ENCODE results near the gene PAQR3. TPM values are rescaled to one million over a fixed set of nuclear protein-coding genes. Genes with fewer than 3 reads are reported as not detected.

Gene PAQR3
- total and polyA plus RNA-seq, 9 of the 15 experiments (the other 6 are each of a cell fraction or from before 2014, with no cell fraction given) = 10.7 to 77.1 (median 31.6) TPM

DNA sequence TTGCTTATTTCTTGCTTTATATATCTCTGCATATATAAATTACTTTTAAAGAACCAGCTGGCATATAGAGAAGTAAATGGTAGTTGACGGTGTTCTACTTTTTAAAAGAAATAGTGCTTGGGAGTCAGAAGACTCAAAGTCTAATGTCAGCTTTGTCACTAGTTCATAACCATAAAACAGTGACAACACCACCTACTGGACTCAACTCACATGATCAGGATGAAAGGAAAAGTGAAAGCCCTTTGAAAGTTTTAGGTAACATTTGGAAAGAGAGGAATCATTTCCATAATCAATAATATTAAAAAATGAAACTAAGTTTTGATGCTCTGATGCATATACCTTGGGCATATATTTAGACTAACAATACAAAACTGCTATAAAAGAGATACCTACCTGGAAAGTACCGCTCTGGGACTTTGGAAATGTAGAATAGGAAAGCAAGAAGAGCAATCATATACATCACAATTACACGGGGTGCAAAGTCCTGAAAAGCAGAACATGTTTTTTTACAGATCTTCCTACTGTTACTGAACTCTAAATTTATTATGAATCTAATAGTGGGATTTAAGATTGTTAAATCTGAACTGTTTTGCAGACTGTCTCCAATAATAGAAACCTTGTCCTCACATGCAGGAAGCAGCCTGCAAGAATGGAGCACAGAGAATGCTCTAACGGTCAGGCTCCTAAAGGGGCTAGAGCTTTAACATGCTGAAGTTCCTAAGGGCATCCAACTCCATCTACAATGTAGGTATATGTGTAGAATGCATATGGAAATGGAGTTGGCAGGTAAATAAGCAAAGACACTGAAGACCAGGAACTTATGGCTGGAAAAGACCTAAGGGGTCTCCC lies 15.6 kb downstream of the PAQR3 start (continued):
- TF ChIP-seq, protein P1, sequence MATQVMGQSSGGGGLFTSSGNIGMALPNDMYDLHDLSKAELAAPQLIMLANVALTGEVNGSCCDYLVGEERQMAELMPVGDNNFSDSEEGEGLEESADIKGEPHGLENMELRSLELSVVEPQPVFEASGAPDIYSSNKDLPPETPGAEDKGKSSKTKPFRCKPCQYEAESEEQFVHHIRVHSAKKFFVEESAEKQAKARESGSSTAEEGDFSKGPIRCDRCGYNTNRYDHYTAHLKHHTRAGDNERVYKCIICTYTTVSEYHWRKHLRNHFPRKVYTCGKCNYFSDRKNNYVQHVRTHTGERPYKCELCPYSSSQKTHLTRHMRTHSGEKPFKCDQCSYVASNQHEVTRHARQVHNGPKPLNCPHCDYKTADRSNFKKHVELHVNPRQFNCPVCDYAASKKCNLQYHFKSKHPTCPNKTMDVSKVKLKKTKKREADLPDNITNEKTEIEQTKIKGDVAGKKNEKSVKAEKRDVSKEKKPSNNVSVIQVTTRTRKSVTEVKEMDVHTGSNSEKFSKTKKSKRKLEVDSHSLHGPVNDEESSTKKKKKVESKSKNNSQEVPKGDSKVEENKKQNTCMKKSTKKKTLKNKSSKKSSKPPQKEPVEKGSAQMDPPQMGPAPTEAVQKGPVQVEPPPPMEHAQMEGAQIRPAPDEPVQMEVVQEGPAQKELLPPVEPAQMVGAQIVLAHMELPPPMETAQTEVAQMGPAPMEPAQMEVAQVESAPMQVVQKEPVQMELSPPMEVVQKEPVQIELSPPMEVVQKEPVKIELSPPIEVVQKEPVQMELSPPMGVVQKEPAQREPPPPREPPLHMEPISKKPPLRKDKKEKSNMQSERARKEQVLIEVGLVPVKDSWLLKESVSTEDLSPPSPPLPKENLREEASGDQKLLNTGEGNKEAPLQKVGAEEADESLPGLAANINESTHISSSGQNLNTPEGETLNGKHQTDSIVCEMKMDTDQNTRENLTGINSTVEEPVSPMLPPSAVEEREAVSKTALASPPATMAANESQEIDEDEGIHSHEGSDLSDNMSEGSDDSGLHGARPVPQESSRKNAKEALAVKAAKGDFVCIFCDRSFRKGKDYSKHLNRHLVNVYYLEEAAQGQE (IDR thresholded peaks at IDR 0.05; ENCODE audit: borderline replicate concordance) = peak; percentile 7; the same call in 1 of the 2 replicates
- TF ChIP-seq, protein P1 (CRISPR knock-in tag; IDR thresholded peaks at IDR 0.05; ENCODE audit: low read depth) = no peak

Data from K562 (cell line).